ENCODE measurements around the gene XYLT1. TPM values are rescaled to one million over a fixed set of nuclear protein-coding genes. Genes with fewer than 3 reads are reported as not detected.
A peak's percentile ranks its signal among the peaks of the same experiment; 100 is the strongest.

XYLT1 gene
- polyA plus RNA-seq, 1 of the 3 experiments (the other 2 are of a cell fraction): 17.6 TPM

- TF ChIP-seq RAD21 (IDR thresholded peaks at IDR 0.05; ENCODE audit: low read length) (no peak), NRF1 (IDR thresholded peaks at IDR 0.05; ENCODE audit: low read depth, low read length) (no peak), JUND (IDR thresholded peaks at IDR 0.05) (peak; percentile 96)
Measured at GRCh38 chr16:17518441-17518840, 47.7 kb upstream of the XYLT1 start (continued).

- POLR2A ChIA-PET: no interaction called here
- Histone ChIP-seq H4K20me1 (ENCODE audit: insufficient read depth) (no peaks in the 10 kb centered on the region), H3K36me3 (replicated peaks in 1 of 2; ENCODE audit: control insufficient read depth in 1 of 2, insufficient read depth in 2 of 2, low read length in 1 of 2) (no peaks in the 10 kb centered on the region), H3K27ac (ENCODE audit: low read depth in 2 of 2, low read length in 1 of 2) (peak overlapping the region in 1 of 2 experiments; percentile 99; a peak in 2 of 4 replicates), H3K9me3 (no peaks in the 10 kb centered on the region), H3K4me1 (ENCODE audit: control insufficient read depth in 1 of 2, insufficient read depth in 2 of 2, low read depth in 1 of 2, low read length in 1 of 2) (peaks cover 4 to 48% of the 10 kb centered on the region in 2 experiments; a peak in 3 of 4 replicates), H3K79me2 (ENCODE audit: insufficient read depth) (no peaks in the 10 kb centered on the region), H3K4me2 (peak overlapping the region; percentile 7; the same call in 1 of the 2 replicates), H3K9ac (peak overlapping the region; percentile 63; the same call in 1 of the 2 replicates), H3K27me3 (ENCODE audit: insufficient read depth) (no peaks in the 10 kb centered on the region), H3K9me2 (no peaks in the 10 kb centered on the region), H2AFZ (ENCODE audit: low read depth) (no peak overlapping the region; the same call in 1 of the 2 replicates), H3F3A (replicated peaks; ENCODE audit: insufficient read depth) (peaks cover 85% of the 10 kb centered on the region), H3K4me3 (ENCODE audit: low read depth in 2 of 2, low read length in 1 of 2) (no peak overlapping the region)
- CTCF ChIA-PET: interaction anchor here (0.9 to 2.1 kb wide), 2 partner anchors 8 to 41 kb away, joined by 3 to 5 read pairs; no protein-coding TSS in a partner anchor
- whole genome bisulfite sequencing (ENCODE audit: low lambda C conversion rate): 35% methylated on average over 10 of the region's 10 CpGs
- no peak for DNase-seq
- TF ChIP-seq TCF12 (IDR thresholded peaks at IDR 0.05) (peak; percentile 95), FOXJ3 (CRISPR knock-in tag; IDR thresholded peaks at IDR 0.05) (no peak), JUND (IDR thresholded peaks at IDR 0.05) (peak; percentile 82), RCOR1 (IDR thresholded peaks at IDR 0.05; ENCODE audit: low read length) (no peak), RFX5 (IDR thresholded peaks at IDR 0.05; ENCODE audit: low read length) (no peak), NFIC (IDR thresholded peaks at IDR 0.05; ENCODE audit: borderline replicate concordance) (peak; percentile 84), TEAD4 (IDR thresholded peaks at IDR 0.05; ENCODE audit: borderline replicate concordance, insufficient read depth) (peak; percentile 95), GATA2 (CRISPR knock-in tag; IDR thresholded peaks at IDR 0.05) (no peak), MEF2A (IDR thresholded peaks at IDR 0.05; ENCODE audit: borderline replicate concordance, low read depth) (no peak), EP300 (IDR thresholded peaks at IDR 0.05; ENCODE audit: borderline replicate concordance in 1 of 2, low read depth in 1 of 2, low read length in 1 of 2) (peak in 1 of 2 experiments; percentile 97; a peak in 2 of 4 replicates), EZH2phosphoT487 (IDR thresholded peaks at IDR 0.05; ENCODE audit: borderline replicate concordance, low read depth) (no peak), RAD21 (IDR thresholded peaks at IDR 0.05; ENCODE audit: low read length) (no peak), ELF1 (IDR thresholded peaks at IDR 0.05) (no peak; the same call in 1 of the 2 replicates), CTCF (IDR thresholded peaks at IDR 0.05) (peak; percentile 9; the same call in 1 of the 2 replicates), USF2 (IDR thresholded peaks at IDR 0.05; ENCODE audit: borderline replicate concordance, low read depth, low read length) (no peak), MXI1 (IDR thresholded peaks at IDR 0.05; ENCODE audit: low read depth, low read length) (no peak), PBX3 (IDR thresholded peaks at IDR 0.05) (peak; percentile 81), FOSL2 (IDR thresholded peaks at IDR 0.05; ENCODE audit: borderline replicate concordance, low read depth) (peak; percentile 89), FOXM1 (IDR thresholded peaks at IDR 0.05; ENCODE audit: low read depth) (peak; percentile 88; the same call in 1 of the 2 replicates), SIN3A (IDR thresholded peaks at IDR 0.05; ENCODE audit: borderline replicate concordance, low read depth, low read length) (no peak), MAX (IDR thresholded peaks at IDR 0.05; ENCODE audit: low read depth) (peak; percentile 63; the same call in 1 of the 2 replicates), REST (IDR thresholded peaks at IDR 0.05; ENCODE audit: low read depth, low read length) (0 out of 2 replicates have a peak, but pooled peaks have one; percentile 39), NRF1 (IDR thresholded peaks at IDR 0.05; ENCODE audit: low read depth, low read length) (no peak)
Measured at GRCh38 chr16:17515421-17516210, 44.9 kb upstream of the XYLT1 start.

Measured in SK-N-SH (cell line).